HG03108 (cell line): ENCODE measurements around the gene TSKU.
"Not testable (repeated sequence)": the region's sequence is repeated elsewhere in the genome, so short reads cannot be mapped to it uniquely, and the experiment has no call there.

Experiments
- ATAC-seq: cut with Tn5 transposase; IDR thresholded peaks from one replicate; pipeline ENCODE4 v1.9.1; 2021; ENCODE audit warnings: moderate library complexity; ENCODE audit not compliant: unreplicated experiment

The TSKU gene

DNA sequence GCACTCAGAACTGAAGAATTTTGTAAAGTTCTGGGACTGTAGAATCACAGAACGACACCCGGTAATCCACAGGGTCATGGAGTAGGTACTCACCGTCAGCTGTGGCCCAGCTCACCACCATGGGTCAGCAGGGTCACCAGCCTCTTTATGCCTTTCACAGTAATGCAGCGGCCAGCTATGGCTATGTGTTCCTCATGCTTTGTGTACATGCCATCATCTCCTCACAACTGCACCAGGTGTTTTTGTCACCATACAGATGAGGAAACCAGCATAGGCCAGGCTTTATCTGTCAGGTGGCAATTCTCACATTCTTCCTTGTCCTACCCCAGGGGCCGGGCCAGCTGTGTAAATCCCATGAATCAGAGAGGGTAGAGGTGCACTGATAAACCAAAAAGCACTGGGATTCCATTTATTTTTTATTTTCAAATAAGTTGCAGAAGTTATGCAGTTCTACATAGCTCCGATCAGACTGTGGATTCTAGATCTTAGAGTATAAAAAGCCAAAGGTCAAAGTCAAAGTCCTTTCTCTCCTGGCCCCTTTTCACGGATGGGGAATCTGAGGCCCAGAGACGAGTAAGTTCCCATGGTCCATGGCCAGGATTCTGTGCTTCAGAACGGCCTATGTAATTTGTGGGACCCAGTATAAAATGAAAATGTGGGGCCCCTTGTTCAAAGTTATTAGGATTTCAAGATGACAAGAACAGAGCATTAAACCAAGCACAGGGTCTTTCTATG is 17.5 kb downstream of the TSKU start:
- no peak for ATAC-seq

DNA sequence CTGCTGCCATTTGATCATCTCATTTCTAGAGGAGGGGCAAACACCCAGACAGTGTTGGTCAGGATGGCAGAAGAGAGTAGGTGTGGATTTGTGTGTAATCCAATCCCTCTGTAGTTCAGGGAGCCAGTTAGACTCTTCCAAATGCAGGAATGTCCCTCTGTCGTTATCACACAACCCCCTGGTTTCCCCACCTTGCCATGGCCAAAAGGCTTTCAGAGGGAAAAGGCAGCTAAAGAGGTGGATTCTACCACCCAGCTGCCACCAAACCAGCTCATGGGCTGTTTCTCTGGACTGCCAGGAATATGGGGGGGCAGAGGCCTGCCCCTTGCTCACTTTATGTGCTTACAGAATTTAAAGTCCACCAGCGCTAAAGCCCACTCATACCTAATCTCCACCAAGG is 18.1 kb downstream of the TSKU start:
- ATAC-seq, result no peak

DNA sequence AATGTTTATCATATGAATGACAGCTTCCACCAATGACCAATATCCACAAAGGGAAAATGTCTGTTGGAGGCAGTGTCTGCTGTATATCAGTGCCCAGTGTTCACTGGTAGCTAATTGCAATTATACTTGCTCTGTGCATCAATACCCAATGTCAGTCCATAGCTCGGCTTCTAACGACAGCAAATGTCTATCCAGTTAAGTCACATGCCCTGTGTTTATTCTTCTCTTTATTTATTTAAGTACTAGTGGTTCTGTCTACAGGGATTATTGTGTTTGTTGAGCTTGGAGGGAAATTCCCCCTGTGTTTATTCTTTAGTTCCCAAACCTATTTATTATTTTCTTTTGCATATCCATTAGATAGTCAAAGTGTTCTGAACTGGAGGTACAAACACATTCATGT is 18.6 kb downstream of the TSKU start:
- no peak for ATAC-seq

DNA sequence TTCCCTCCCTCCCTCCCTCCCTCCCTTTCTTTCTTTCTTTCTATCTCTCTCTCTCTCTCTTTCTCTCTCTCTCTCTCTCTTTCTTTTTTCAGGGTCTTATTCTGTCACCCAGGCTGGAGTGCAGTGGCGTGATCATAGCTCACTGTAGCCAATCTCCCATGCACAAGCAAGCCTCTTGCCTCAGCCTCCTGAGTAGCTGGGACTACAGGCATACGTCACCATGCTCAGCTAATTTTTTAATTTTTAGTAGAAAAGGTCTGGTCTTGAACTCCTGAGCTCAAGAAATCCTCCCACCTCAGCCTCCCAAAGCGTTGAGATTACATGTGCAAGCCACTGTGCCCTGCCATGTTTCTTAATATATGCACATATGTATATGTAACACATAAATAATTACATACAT is 19.0 kb downstream of the TSKU start:
- no peak for ATAC-seq

DNA sequence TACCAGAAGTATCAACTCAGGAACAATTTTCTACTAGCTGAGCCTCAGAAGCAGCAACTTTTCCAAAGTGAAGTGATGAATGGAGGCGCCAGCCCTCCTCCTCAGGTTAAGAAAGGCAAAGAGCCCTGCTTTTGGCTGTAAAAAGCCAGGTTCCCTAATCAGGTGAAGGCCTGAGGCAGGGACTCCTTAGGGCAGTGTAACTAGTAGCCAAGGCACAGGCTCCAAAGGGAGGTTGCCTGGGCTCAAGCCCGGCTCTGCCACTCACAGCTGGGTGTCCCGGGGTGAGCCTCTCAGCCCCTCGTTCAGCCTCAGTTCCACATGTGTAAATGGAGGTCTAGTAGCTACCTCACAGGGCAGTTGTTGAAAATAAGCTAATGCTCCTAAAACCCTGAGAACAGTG is 19.5 kb downstream of the TSKU start:
- ATAC-seq, result no peak

DNA sequence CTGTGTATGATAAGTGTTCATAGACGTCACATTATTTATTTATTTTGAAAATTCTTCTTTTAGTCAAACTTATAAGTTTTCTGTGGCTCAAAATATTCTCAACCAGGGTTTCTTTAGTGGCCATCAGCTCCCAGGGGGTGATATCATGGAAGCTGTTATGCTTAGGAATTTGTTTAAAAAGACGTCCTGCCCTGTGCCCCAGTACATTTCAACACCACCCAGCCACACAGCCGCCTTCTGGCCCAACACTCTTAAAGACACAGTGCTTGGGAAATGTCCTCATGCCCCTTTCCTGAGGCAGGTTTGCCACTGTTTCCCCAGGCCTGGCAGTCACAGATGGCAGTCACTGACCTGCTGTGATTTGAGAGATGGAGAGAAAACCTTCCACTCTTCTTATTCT is 19.9 kb downstream of the TSKU start:
- ATAC-seq, result no peak

DNA sequence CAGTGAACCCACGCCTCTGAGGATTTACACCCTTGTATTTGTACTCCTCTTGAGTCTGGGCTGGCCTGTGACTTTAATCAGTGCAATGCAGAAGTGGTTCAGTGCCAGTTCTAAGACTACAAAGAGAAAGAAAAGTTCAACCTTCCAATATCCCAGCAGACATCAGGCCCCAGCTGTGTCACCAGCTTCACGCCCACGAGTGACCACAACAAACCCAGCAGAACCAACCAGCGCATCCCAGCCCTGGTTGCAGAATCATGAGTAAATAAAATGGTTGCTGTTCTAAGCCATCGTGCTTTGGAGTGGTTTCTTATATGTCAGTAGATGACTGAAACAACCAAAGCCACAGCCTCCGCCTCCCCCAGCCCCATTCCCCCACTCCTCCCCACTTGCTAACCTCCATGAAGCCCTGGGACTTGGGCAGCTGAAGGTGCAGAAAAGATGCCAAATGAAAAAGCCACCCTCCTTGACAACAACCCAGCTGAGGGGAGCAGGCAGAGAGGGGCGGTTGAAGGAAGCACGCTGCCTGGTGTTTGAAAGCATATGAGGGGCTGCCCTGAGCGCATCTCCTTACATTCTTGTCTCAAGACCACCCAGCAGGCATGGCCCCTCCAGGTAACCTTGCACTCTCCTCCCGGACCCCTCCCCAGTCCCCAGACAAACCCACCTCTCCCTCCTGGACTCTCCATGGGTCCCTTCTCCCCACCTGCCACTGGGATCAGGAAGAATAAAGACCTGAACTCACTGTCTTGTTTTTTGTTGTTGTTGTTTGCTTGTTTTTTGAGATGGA is 20.9 kb downstream of the TSKU start:
- no peak for ATAC-seq

DNA sequence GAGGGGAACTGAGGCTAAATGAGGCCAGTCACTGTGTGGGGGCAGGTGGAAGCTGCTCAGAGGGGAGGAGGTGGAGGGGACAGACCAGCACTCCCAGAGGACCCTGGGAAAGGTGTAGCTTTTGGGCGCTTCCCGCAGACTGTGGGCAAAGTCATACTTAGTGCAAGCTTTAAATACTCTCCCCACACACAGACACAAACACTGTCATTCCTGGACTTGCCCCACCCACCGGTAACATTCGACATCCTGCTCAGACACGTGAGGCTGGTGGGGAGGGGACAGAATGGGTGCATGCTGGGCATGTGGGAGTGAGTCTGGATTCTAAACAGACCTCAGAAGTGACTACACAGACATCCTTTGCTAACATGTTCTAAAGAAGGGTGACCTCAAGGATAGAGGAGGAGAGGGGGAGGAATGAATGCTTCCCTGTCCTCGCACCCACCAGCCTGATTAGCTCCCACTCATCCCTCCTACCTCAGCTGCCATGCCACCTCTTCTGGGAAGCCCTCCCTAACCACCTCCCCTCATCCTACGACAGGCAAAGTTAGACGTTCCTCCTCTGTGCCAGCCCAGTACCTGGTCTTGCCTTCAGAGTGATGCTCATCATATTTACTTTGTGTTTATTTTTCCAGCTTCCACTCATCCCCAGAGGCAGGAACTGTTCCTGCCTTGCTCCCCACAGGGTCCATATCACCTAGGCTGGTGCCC is 22.2 kb downstream of the TSKU start:
- no peak for ATAC-seq

DNA sequence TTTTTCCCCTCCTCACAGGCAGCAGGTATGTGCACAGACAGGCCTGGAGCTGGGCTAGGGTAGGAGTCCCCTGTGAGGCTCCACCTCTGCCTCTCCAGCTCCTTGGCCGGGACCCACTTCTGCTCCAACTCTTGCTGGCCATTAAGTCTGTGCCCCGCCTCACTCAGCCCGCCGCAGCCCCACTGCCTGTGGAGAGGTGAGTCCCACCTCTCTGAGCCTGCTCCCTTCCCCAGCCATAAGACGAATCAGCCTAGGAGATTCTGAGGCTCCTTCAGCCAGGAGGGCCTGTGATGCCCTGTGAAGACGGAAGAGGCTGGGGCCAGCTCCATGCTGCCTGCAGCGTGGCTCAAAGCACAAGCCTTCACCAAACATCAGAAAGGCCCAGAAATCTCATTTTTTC is 23.0 kb downstream of the TSKU start:
- no peak for ATAC-seq

DNA sequence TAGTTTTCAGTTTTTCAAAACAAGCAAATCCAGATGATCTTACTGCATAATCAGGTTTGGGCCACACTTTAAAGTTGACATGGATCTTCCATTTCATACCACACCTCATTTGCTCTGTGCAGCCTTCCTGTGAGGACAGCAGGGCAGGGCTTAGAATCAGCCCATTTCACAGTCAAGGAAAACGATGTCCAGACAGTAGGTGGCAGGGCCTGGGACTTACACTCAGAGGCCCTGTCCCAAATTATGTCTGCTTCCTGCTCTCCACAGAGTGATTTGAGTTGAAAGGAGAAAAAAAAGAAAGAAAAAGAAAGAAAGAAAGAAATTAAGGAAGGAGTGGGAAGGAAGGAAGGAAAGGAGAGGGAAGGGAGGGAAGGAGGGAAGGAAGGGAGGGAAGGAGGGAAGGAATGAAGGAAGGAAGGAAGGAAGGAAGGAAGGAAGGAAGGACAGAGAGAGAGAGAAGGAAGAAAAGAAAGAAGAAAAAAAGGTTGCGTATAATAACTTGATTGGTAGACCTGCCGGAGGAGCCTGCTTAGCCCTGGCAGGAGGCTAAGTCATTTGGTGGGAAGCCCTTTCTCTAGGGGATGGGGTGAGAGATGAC is 23.6 kb downstream of the TSKU start:
- no peak for ATAC-seq

DNA sequence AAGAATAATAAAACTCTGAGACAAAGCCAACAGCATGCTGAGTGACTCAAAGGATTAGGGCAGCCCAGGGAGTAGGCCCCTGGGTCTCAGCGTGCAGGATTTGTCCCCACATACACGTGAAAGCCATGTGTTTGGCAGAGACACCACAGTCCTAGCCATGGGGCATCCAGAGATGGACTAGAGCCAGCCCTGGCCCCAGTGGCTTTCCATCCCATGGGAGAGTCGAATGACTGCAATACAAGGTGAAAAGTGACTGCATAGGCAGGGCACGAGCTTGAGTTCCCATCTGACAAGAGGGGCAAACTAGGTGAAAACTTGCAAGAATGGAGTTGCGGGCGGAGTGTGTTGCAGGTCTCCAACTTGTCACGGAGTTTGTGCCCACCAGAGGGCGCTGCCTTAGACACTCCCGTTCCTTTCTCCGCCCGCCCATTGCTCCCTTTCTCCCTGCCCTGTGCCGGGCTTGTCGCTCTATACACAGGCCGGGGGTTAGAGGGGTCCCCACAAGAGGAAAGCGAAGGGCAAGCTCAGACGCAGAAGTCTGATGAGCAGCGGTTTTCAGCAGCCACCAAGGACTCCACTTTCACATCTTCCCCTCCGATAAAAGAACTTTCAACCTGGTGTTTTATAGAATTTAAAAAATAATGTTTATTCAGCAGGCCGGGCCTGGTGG is 24.2 kb downstream of the TSKU start:
- no peak for ATAC-seq

DNA sequence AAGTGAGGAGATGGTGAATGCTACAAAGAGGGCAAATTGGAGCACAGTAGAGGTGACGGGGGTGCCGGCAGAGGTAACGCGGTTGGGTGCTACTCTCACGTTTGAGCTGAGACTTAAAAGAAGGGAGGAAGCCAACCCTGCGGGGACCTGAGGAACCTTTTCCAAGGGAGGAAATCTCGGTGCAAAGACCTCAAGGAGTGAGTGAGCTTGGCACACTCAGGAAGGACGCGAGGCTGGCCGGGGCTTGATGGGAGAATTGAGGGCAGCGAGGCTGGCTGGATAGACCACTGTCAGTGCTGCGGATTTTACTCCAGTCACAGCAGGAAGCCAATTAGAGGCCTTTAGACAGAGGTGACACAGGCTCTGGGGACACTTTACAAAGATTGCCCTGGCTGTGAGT is 25.0 kb downstream of the TSKU start:
- no peak for ATAC-seq

DNA sequence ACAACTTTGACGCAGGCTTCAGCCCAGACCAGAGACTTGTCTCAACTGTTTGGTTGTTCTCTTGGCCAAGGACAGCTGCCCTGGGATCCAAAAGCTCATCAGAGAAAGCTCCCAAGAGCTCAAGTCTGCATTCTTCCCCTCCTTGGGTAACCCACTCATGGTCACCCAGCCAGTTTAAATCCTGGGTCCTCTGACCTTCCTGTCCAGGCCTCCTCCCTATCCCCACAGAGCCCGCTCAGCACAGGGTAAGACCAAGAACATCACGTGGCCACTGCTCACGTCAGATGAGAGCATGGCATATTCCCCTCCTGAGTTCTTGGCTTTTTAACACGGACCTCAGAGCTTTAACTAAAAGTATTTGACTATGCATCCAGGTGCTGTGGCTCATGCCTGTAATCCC is 25.8 kb downstream of the TSKU start:
- ATAC-seq, result no peak

DNA sequence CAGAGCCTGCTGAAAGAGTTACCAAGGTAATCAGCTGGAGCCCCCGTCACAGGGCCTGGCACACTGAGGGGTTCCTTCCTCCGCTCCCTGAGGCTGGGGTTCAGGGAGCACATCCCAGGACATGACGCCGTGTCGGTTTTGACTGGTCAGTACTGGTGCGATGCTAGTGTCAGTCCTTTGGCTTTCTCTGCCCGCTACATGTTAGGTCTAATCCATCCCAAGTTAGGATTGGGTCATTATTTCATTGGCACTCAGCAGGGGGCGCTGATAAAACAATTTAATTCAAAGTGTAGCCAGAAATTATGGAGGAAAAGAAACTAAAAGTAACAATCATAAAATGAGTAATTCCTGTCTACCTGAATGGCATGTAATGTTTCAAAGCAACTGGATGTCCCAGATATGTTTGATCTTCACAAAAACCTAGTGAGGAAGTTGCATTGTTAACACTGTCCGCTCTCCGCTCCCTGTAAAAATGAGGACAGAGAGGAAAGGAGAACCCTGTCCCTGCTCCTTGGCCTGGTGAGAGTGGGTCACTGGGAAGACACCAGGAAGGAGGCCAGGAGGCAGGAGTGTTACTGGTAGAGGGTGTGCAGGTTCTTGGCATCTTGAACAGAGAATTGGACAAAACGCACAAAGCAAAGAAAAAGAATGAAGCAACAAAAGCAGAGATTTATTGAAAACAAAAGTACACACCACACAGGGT is 27.1 kb downstream of the TSKU start:
- ATAC-seq, result no peak

DNA sequence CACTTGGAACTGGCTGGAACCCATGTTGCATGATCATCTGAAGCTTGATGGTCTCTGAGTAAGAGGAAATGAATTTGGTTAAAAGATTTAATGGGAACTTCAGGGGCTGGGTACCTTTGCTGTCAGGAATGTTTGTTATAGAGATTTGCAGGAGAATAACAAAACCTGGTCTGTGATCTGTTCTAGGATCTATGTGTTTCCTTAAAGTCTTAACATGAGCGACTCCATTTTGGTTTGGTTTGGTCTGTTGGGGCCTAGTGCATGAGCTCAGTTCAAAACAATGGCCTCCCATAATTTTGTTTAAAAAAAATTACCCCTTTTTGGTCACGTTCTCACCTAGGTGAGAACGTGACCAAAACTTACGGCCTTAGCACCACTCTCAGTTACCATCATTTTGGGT is 28.1 kb downstream of the TSKU start:
- ATAC-seq, result no peak

DNA sequence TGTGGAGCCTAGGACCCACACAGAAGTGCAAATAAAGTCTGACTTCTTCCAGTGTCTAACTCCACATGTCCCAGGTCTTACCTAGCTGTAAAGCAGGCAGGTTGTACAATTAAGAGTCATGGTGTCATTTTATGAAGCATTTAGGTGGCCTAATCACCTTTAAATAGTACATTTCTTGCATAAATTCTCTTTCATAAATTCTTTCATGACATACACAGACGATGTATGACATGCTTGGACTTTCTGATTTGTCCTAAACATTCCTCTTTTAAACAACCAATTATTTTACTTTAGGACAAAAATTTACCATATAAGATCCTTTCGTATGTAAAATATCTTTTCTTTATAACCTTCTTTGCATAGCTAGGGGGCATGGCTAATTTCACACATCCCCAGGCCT is 31.3 kb downstream of the TSKU start:
- no peak for ATAC-seq

DNA sequence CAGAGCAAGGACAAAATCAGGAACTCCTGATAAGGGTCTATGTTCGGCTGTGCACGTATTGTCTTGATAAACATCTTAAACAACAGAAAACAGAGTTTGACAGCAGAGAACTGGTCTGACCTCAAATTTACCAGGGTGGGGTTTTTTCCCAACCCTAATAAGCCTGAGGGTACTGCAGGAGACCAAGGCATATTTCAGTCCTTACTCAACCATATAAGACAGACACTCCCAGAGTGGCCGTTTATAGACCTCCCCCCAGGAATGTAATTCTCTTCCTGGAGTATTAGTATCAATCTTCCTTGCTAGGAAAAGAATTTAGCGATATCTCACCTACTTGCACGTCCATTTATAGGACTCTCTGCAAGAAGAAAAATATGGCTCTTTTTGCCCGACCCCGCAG is 32.5 kb downstream of the TSKU start:
- not testable (repeated sequence) for ATAC-seq

DNA sequence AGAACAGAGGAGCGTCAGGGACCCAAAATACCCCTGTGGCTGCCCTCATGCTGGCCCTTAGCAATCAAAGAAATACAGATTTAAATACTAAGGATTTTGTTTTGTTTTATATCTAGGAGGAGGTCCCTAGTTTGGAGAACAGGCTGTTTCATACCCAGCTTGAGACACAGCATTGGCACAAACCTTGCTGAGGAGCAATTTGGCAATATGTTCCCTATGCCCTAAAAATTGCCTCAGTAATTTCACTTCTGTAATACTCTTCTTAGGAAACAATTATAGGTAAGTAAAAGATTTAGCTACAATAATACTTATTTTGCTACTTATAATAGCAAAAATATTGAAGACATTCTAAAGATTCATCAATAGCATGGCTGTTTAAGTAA is 37.0 kb downstream of the TSKU start:
- ATAC-seq, result no peak

DNA sequence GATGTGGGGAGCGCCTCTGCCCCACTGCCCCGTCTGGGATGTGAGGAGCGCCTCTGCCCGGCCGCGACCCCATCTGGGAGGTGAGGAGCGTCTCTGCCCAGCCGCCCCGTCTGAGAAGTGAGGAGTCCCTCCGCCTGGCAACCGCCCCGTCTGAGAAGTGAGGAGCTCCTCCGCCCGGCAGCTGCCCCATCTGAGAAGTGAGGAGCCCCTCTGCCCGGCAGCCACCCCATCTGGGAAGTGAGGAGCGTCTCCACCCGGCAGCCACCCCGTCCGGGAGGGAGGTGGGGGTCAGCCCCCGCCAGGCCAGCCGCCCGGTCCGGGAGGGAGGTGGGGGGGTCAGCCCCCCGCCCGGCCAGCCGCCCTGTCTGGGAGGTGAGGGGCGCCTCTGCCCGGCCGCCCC is 38.2 kb downstream of the TSKU start:
- not testable (repeated sequence) for ATAC-seq

DNA sequence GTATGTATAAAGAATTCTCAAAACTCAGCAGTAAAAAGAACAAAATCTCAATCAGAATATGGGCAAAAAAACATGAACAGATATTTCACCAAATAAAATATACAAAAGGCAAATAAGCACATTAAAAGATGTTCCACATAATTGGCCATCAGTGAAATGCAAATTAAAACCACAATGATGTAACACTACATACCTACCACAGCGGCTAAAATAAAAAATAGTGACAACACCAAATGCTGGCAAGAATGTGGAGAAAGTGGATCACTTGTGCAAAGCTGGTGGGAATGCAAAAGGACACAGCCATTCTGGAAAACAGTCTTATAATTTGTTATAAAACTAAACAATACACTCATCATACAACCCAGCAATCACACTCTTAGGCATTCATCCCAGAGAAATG is 39.2 kb downstream of the TSKU start:
- no peak for ATAC-seq
